ENCODE data around the gene VSTM2B.

DNA sequence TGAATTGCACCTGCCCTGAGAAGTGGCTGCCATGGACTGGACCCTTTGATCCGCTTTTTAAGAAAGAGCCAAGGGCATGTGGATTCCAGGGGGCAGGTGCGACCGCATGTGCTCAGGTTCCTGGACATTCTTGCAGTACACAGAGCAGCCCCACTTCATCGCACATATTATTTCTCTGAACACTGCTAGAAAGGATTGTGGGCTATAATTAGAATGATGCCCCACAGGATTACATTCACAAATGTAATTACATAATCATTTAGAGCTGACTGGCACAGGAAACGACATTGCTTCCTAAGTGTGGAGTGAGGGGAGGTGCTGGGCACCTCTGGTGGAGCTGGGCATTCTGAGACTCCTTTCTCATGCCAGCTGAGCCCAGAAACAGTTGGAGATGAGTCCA, 37.5 kb upstream of the VSTM2B start:
- TF ChIP-seq, protein P1, sequence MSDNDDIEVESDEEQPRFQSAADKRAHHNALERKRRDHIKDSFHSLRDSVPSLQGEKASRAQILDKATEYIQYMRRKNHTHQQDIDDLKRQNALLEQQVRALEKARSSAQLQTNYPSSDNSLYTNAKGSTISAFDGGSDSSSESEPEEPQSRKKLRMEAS (IDR thresholded peaks at IDR 0.05; ENCODE audit: low read depth, low read length), result no peak
- TF ChIP-seq, protein P2, sequence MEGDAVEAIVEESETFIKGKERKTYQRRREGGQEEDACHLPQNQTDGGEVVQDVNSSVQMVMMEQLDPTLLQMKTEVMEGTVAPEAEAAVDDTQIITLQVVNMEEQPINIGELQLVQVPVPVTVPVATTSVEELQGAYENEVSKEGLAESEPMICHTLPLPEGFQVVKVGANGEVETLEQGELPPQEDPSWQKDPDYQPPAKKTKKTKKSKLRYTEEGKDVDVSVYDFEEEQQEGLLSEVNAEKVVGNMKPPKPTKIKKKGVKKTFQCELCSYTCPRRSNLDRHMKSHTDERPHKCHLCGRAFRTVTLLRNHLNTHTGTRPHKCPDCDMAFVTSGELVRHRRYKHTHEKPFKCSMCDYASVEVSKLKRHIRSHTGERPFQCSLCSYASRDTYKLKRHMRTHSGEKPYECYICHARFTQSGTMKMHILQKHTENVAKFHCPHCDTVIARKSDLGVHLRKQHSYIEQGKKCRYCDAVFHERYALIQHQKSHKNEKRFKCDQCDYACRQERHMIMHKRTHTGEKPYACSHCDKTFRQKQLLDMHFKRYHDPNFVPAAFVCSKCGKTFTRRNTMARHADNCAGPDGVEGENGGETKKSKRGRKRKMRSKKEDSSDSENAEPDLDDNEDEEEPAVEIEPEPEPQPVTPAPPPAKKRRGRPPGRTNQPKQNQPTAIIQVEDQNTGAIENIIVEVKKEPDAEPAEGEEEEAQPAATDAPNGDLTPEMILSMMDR (IDR thresholded peaks at IDR 0.05; ENCODE audit: low read depth, low read length), result no peak
- TF ChIP-seq MYC (IDR thresholded peaks at IDR 0.05; ENCODE audit: low read depth, low read length) (no peak), POLR2A (IDR thresholded peaks at IDR 0.05; ENCODE audit: extremely low read depth, insufficient read length) (no peak)
